Astrocyte of the hippocampus (primary cell): ENCODE measurements around the gene TMEM132E.

Experiments
- DNase-seq: peaks from one replicate; pipeline ENCODE4 v3.0.0; 2011; ENCODE audit warnings: low read depth, low spot score

Gene TMEM132E

DNA sequence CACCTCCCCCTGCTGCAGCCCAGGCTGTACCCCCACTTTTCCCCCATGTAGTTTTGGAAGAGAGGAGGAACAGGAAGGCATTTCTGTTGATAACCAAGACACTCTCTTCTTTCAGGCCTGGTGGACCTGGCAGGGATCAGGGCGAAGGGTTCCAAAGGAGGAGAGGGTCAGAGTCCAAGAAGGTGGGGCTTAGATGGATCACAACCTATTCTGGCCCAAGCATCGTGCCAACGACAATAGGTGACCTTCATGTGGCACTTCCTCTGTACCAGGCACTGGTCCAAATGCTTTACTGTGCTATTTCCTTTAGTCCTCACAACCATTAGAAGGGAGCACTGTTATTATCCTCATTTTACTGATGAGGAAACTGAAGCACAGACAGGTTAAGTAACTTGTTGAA, 84.3 kb downstream of the TMEM132E start:
- DNase-seq = no peak

DNA sequence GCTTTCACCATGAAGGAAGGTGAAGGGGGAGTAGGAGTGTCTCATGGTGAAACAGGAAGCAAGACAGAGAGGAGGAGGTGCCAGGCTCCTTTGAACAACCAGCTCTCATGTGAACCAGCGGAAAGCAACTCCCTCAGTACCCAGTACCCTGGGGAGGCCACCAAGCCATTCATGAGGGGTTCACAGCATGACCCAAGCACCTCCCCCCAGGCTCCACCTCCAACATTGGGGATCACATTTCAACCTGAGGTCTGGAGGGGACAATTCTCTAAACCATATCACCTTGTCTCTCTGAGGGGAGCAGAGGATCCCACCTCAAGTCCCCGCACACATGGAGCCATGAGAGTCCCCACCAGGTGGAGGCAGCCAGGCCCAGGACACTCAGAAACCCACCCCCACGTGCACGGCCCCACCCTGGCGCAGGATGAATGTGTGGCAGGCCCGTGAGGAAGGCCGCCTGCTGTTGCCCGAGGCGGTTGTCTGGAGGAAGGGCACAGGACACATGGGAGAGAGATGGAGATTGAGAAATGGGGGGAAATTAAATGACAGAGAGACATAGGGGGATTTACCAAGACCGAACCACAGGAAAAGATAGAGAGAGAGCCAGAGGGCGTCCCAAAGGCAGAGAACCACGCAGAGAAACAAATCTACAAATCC, 85.9 kb downstream of the TMEM132E start:
- DNase-seq = no peak

DNA sequence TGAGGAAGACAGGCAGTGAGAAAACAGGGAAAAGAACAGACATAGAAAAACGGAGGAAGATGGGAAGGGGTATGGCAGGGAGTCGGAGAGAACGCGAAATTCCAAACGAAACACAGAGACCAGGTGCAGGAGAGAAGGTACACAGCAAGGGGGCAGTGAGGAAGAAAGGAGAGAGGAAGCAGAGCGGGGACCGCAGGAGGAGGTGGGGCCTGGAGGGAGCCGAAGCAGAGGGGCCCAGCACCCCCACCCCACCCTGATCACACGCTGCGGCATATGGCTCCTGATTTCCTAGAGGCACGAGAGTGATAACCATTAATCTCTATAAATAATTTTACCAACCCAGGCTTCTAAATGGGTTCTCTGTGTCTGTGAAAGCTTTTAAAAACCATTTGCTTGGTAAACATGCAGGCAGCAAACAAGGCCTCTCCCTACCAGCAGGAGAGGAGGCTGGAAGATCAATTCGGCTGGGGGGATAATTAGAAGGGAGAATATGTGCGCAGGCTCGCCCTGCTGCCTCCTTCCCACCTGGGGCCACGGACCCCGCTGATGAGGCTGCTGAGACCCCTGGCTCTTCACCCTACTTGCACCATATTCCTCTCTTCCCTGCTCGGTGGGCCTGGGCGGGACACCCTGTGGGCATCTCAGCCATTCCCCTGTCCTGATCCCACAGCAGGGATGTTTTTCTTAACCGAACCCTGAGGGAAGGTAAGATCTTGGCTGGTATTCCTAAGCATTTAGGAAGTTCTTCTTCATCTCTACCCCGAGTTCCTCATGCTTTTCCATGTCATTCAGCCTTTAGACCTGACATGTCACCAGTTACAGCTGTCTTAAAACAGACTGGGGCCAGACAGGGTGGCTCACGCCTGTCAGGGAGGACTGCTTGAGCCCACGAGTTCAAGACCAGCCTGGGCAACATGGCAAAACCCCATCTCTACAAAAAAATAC, 86.7 kb downstream of the TMEM132E start:
- no peak for DNase-seq

DNA sequence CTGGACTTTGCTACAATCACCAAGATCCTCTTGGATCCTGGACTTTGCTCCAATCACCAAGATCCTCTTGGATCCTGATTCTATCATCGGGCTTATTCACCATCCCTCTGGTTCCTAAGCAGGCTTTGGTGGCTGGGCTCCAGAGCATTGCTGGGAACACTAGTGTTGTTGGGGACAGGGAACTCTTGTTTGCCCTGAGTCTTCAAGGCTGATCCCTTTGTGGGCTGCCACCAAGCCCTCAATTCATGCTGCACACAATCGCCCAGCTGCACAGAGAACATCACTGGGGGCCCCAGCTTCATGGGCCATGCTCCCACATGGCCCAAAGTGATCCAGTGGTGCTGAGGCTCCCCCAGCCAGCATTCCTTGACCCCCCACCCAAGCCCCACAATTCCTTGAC, 88.3 kb downstream of the TMEM132E start:
- no peak for DNase-seq

DNA sequence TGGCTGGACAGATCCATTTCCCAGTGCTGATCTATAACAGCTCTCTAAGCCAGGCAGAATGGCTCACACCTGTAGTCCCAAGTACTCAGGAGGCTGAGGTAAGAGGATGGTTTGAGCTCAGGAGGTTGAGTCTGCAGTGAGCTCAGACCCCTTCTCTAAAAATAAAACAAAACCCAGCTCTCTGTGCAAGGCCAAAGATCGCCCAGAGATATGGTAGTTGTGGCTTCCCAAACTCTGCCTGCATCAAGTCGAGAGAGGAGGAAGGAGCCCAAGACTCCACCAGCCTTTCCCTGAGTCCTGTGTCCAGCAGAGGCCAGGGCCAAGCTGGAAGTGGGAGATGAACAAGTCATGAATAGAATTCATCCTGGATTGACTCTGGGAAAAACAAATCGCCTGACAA, 88.8 kb downstream of the TMEM132E start:
- DNase-seq = no peak

DNA sequence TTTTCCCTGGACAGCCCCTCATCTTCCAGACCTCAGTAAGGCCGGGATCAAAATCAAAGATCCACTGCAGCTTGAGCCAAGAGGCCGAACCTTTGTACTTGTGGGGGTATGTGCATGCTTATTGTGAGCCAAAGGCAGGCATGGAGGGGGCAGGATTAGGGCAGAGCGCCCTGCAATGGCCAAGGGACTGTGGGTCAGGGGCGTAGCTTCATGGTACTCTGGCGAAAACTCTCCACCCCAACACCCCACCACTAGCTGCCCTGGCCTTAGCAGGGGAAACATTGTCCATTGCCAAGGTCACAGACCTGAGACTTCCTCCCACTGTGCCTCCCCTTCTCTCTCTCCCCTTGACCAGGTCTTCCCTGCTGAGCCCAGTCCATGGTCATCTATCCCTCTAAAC, 90.1 kb downstream of the TMEM132E start:
- DNase-seq = no peak

DNA sequence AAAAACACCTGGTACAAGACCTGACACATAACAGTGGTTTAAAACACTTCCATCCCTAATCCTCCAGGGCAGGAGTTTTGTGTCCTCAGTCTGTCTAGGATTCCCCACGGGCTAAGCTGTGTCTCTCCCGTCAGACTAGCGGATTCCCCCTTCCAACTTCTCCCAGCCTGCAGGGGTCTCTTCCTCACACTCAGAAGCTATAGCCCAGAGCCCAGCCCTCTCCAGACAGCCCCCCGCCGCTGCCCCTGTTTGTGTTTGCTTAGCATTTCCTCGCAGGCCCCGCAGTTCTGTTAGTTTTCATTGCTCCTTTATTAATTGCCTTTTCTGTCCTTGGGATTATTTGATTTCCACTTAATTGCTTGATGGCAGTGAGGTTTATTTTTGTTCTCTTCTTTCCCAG, 91.2 kb downstream of the TMEM132E start:
- DNase-seq = no peak

DNA sequence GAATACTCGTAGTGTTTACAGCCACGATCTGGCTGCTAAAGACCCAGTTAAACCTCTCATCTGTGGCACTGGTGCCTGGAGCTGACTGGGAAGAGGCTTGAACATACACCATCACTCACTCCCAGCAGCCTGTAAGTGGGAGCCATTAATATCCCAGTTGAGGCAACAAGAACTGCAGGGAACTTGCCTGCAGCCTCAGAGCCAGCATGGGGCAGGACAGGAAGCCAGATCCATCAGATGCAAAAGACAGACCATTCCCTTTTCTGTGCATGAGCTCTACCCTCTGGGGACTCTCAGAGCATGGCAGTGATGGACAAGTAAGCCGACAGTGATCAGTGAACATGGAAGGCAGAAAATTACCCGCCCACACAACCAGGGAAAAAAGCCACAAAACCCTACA, 91.8 kb downstream of the TMEM132E start:
- no peak for DNase-seq

DNA sequence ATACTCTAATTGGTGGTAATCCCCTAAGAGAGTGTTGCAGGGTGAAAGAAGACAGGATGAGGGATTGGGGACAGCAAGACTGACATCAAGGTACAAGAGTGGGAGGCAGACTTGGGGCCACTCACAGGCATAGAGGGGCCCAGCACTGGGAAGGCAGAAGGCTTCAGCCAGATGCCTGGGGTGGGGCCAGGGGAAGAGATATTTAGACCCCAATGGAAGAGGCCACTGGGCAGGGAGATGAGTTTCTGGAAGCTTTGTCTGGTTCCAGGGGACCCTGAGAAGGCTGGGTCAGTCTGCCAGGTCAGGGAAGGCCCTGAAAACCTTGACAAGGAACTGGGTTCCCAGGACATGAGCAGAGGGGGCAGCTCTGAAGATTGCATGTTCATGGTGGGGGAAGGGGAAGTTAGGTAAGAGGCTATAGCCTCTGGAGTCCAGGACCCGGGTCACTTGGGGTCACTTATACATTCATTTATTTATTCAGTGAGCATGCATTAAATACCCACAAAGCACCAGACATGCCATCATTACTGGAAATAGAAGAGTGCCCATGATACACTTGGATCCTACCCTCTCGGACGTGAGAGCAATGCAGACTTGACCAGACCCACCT, 92.9 kb downstream of the TMEM132E start:
- no peak for DNase-seq

DNA sequence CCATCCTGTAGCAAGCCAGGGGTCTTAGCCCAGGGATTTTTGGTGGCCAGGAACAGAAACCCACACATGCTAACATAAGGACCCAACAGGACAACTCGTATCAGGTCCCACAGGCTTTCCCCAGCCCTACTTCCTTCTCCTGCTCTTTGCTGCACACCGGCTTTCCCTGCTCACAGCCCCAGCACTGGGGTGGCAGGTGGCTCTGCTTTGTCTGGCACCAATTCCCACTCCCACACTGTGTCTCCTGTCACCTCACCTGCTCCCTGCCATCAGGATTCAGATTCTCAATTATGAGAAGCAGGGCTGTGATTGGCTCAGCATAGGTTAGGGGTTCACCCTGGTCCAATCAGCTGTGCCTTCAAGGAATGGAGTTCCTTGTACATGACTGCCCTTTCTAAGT, 94.1 kb downstream of the TMEM132E start:
- no peak for DNase-seq

DNA sequence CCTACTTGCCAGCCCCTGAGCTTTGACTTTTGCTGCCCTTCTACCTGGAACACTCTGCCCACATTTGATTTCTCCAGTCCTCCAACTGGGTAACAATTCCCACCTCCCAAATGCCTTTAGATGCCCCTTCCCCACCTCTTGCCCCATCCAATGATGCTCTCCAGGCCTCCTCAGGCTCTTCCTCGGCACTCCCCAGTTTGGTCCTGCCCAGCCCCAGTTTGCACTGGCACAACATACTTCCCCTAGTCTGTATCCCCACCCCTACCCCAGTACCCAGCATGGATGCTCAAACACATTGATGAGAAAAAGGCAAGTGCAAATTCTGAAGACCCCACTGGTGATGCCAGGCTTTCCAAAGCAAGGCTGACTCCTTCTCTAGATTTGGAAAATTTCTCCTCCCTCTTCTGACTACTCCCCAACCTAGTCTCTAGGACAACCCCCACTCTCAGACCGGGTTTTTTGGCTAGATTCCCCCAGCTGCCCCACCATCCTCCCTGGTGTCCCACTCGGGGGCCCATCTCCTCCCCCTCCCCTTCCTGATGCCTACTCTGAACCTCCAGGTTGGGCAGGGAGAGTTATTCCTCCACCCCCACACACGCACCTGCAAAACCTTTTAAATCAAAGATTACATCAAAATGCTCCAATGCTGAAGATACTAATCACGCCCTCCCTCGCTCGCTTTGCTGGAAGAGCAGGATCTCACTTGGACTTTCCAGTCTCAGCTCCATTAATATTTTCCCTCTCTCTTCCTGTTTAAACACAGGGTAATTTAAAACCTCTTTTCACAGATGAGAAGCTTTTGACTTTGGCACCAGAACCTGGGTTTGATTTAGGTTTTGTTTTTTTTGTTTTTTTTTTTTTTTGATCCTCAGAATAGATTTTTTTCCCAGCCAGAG, 94.9 kb downstream of the TMEM132E start:
- DNase-seq = no peak

DNA sequence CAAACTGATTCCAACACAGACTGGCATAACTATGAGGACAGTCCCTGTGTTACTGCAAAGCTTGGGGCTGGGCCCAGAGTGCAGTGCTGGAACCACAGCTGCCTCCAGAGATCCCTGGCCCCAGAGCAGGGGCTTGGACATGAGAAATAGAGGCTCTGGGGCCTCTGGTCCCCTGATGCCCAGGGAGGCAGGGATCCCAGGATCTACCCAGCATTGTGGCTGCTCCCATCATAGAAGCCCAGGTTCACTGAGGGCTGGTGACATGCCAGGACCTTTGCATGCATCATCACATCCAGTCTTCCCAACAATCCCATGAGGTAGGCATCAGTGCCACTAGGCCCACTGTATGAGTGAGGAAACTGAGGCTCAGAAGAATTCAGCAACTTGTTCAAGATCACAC, 95.8 kb downstream of the TMEM132E start:
- no peak for DNase-seq

DNA sequence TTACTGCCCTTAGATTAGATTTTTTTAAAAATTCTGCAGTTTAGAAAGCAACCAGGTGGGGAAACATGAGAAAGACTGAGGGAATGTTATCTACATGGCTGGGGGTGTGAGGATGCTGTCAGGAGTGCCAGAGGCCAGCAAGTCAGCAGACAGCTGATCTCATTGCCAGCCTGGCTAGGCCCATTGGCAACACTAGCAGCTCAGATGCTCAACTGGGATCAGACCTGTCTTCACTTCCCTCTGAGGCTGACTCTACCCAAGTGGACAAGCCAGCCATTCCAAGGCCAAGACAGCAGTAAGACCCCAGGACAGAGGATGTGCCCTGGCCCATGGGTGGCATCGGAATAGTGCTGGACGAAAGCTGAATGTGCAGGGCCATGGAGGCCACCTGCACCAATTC, 96.2 kb downstream of the TMEM132E start:
- DNase-seq = no peak

DNA sequence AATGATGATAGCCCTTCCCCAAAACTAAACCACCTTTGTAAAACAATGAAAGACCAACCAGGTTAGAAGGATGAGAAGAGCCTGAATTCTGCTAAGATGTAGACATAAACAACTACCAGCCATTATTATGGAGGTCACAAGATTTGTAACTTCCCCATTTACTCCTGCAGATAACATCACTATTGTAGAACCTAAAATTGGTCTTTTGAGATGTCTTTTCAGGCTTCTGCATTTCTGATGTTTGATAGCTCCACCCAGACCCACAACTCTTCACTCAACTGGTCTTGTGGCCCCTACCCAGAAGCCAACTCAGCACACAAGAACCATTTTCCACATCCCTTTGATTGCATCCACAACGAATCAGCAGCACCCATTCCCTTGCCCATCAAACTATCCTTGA, 100.8 kb downstream of the TMEM132E start:
- no peak for DNase-seq

DNA sequence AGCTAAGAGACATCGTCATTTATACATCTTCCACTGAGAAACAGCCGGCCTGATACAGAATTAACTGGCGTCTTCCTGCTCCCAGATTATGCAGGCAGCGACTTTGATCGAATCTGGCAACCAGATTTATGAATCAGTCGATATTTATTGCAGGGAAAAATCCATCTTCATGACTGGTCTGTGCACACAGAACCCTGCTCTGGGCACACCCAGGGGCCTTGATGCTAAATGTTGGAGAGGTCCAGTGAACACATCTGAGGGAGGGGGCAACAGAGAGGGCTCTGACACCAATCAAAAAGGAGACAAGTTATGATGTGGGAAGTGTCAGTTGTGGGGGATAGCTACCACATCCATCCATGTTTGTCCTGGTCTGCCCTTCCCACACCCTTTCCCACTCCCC, 102.9 kb downstream of the TMEM132E start:
- DNase-seq = no peak

DNA sequence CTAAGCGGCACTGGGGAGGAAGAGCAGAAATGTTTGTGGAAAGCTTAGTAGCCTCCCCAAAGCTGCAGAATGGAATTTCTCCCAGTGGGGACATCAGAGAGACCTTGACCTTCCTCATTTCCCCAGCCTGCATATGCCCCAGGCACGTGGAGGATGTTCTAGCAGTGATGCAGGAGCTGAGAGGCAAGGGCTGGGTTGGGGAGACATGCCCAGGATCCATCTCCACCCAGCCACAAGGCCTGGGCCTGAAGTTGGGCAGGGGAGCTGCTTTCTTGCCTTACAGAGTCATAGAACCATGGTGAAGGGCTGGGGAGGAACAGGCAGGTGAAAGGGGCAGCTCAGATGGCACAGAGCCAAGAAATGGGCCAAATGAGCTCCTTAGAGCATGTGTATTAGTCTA, 104.0 kb downstream of the TMEM132E start:
- no peak for DNase-seq
